GM13977 (cell line): ENCODE data around the gene TMEM106C.

Experiments used
- DNase-seq: peaks from one replicate; pipeline ENCODE4 v3.0.0; 2012; ENCODE audit warnings: low spot score
- in situ Hi-C: fragments of 300-500 bp; cut with MboI; formaldehyde crosslinking; loops from one replicate; pipeline ENCODE4 v1.12.0; 2022; ENCODE audit warnings: low sequenced_read_pairs, low pct_unique_long_range_greater_than_20kb, mixed read lengths, inconsistent platforms; ENCODE audit not compliant: unreplicated experiment
- TF ChIP-seq, protein P1 (sequence below): IDR thresholded peaks from 2 replicates; pipeline ENCODE4 v1.5.1; 2012; ENCODE audit warnings: mild to moderate bottlenecking, control low read depth; ENCODE audit not compliant: insufficient read depth; ENCODE audit errors: extremely low read depth, missing control alignments

TMEM106C gene

DNA sequence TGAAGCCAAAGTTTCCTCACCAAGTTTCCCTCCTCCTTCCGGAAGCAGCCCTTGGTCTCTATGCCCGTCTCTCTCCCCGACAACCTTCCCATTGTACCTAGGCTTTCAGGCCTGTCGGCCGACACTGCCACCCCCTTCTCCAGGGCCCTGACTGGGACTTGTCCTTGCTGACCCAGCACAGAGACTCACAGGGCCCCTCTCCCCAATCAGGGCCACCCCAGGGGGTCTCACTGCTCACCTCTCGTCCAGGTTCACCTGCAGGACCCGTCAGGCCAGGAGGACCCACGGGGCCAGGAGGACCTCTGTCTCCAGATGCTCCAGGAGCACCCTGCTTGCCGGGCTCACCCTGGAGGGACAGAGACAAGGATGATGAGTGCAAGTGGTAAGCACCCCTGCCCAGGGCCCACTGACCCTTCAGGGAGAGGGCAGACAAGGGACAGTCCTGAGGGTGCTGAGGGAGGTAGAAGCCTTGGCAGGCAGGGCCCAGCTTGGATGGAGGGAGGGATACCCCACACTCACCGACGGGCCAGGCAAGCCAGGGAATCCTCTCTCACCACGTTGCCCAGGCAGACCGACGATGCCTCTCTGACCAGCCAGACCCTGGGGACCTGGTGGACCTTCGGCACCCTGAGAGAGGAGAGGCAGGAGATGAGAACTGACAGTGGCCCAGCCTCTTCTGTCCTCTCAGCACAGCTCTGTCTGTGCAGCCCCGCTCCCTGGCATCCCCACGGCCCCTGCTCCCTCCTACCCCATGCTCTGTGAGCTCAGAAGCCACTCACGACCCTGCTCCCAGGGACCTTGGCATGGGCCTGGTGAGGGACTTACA, 14.6 kb downstream of the TMEM106C start:
- TF ChIP-seq, protein P1, sequence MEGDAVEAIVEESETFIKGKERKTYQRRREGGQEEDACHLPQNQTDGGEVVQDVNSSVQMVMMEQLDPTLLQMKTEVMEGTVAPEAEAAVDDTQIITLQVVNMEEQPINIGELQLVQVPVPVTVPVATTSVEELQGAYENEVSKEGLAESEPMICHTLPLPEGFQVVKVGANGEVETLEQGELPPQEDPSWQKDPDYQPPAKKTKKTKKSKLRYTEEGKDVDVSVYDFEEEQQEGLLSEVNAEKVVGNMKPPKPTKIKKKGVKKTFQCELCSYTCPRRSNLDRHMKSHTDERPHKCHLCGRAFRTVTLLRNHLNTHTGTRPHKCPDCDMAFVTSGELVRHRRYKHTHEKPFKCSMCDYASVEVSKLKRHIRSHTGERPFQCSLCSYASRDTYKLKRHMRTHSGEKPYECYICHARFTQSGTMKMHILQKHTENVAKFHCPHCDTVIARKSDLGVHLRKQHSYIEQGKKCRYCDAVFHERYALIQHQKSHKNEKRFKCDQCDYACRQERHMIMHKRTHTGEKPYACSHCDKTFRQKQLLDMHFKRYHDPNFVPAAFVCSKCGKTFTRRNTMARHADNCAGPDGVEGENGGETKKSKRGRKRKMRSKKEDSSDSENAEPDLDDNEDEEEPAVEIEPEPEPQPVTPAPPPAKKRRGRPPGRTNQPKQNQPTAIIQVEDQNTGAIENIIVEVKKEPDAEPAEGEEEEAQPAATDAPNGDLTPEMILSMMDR = no peak
- DNase-seq = no peak
- in situ Hi-C loops = no loop called here

DNA sequence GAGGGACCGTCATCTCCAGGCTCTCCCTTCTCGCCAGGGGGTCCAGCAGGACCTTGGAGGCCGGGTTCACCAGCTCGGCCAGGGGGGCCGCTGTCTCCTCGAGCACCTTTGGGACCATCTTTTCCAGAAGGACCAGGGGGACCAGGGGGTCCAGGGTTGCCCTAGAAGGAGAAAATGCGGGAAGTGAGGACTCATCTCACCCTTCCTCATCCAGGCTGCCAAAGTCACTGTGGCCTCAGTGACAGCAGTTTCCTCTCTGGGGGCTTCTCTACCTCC, 15.1 kb downstream of the TMEM106C start:
- in situ Hi-C loops = no loop called here
- TF ChIP-seq, protein P1 = no peak
- no peak for DNase-seq

DNA sequence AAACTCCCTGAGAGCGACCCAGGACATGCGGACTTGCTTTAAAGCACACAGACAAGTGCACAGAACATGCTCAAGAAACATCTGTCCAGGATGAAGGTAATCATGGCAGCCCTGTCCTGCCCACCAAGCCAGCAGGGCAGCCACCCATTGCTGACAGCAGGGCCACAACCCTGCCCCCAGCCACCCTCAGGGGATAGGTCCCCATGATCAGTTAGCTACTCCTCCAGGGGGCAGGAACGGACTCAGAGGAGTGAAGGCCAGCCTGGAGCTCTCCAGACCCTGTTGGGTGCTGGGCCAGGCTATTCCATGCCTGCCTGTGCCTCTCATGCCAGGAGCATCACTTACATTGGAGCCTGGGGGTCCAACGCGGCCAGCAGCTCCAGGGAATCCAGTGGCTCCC, 15.8 kb downstream of the TMEM106C start:
- TF ChIP-seq, protein P1 = no peak
- in situ Hi-C loops = no loop called here
- DNase-seq = no peak

DNA sequence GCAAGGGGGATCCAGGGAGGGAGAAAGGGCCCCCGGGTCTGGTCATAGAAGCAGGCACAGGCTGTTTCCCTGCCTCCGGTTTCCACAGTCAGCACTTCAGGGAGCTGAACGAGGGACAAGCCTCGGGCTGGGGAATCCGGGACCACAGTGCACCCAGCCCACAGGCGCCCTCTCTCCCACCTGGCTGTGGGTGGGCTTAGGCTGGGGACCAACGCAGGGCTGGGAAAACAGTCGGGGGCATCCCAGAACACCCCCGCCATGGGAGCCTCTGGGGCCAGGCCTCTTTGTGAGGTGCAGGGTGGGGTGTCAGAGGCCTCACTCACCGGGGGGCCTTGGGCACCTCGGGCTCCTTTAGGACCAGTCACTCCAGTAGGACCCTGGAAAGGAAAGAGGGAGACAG, 16.3 kb downstream of the TMEM106C start:
- no peak for DNase-seq
- TF ChIP-seq, protein P1 = no peak
- in situ Hi-C loops = no loop called here

DNA sequence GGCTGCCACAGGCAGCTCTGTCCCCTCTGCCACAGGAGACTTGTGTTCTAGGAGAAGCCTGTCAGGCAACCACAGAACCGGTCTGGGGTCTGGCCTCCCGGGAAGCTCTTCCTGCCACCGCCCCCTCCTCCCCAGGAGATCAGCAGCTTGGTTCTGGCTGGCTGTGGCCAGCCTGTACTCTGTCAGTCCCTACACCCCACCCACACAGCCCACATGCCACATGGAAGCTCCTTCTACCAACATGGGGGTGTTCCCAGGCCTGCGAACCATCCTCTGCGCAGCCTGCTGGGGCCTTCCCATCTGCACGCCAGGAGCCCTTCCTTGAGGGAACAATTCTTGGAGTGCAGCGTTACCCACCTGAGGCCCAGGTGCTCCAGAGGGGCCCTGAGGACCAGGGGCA, 16.8 kb downstream of the TMEM106C start:
- no peak for DNase-seq
- TF ChIP-seq, protein P1 = no peak
- in situ Hi-C loops = no loop called here

DNA sequence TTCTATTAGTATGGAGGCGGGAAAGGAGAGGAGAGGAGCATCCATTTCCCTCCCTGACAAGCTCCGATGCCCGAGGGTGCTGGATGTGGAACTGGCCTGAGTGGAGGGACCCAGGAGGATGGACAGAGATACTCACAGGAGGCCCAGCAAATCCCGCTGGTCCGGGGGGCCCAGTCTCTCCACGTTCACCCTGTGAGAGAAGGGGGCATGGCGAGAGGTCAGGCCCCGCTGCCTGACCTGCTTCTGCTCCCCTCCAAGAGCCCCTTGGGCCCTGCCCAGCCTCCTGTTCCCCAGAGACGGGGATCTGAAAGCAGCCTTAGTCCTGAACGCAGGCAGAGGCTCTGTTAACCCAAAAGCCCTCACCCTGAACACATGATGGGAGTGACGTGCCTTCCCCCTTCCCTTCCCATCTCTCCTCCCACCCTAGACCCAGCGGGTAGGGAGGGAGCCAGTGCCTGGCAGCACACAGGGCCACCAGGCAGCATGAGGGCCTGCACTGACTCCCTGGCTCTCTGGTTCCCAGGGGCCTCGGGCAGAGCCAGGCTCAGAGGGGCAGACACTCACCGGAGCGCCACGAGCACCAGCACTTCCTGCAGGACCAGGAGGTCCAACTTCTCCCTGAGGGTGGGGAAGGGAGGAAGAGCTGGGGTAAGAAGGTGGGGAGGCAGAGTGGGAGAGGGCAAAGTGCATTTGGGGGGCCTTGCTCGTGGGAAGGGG, 17.5 kb downstream of the TMEM106C start:
- no peak for DNase-seq
- in situ Hi-C loops = no loop called here

More for the DNA sequence above, 17.5 kb downstream of the TMEM106C start:
- TF ChIP-seq, protein P1 = no peak
